Glomerular visceral epithelial cell (primary cell): ENCODE measurements around the gene CFAP97D2.
"Not testable (repeated sequence)": the region's sequence is repeated elsewhere in the genome, so short reads cannot be mapped to it uniquely, and the experiment has no call there.

Source experiments
- DNase-seq: peaks from one replicate; pipeline ENCODE4 v3.0.0-alpha.2; 2016; ENCODE audit errors: extremely low spot score

The CFAP97D2 gene

DNA sequence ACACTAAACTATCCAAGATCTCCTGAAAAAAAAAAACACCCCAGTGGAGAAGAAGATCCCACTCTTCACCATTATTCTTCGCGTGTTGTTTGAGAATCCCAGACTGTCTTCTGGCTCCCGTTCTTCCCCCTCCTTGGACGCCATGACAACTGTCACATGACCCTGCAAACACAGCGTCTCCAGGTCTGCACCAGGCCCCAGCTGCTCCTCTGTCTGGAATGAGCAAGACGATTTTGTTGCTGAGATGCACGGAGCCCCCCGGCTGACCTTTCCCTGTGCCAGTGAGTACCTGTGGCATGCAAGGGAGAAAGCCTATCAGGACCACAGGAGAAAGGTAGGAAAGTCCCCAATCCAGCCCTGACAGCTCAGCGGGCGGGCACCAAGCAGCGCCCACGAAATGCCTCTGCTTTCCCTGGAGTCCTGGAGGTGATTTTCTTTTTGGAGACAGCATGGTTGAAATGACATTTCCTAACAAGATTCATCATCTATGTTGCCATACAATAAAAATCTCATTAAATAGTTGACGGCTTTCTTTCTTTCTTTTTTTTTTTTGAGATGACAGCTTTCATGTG lies at the start of gene CFAP97D2:
Gene CFAP97D2, plus strand, starts transcription at position 171 of the 572 bp plus-strand sequence. Its CDS starts 74 bp downstream, at position 245.
- DNase-seq: no peak

GRCh38 chr13:114129649-114130062 lies 49.4 kb upstream of the CFAP97D2 start:
- peak; percentile 23 for DNase-seq

GRCh38 chr13:114130131-114130836 lies 48.8 kb upstream of the CFAP97D2 start:
- DNase-seq: no peak

- peak; percentile 81 for DNase-seq
These were observed 48.0 kb upstream of the CFAP97D2 start for GRCh38 chr13:114130837-114131582.

DNA sequence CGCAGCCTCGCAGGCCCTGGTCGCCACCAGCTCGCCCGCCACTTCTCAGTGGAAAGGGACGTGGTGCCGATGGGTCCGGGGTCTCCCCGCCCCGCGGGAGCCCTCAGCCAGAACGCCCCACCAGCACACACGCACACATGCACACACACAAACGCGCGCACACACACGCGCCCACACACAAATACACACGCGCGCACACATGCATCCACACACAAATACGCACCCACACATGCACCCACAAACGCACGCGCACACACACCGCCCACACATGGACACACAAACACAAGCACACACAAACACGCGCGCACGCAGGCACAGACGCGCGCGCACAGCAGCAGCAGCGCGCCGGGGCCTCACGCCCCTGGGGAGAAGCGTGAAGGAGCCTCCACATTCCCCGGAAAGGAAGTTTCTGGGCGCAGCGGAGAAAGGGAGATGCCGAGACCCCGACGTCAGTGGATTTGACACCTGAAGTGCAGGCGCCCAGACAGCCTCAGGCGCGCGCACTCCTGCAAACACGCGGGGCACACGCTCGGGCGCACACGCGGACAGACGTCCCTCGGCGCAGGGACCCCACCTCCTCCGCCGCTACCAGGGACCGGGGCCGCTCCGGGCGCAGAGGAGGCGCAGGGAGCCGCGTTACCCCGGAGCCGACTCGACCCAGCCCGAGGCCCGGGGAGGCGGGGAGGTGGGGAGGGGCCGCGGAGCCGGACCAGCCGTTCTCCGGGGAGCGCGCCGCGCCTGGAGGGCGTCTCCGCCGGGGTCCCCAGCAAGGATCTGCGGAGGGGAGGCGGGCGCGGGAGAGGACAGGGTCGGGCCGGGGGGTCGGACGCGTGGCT lies 47.3 kb upstream of the CFAP97D2 start:
- peak; percentile 17 for DNase-seq

- DNase-seq: peak; percentile 82
These were observed 46.5 kb upstream of the CFAP97D2 start, which contains the start of gene RASA3 for GRCh38 chr13:114132419-114133121. Gene RASA3, minus strand, starts transcription at chr13:114132623. Its CDS starts 134 bp downstream, at chr13:114132489.

DNA sequence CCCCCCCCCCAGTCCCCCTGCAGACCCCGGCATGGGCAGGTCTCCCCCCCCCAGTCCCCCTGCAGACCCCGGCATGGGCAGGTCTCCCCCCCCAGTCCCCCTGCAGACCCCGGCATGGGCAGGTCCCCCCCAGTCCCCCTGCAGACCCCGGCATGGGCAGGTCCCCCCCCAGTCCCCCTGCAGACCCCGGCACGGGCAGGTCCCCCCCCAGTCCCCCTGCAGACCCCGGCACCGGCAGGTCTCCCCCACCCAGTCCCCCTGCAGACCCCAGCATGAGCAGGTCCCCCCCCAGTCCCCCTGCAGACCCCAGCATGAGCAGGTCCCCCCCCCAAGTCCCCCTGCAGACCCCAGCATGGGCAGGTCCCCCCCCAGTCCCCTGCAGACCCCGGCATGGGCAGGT lies 45.9 kb upstream of the CFAP97D2 start:
- not testable (repeated sequence) for DNase-seq

GRCh38 chr13:114133552-114133951 lies 45.5 kb upstream of the CFAP97D2 start:
- not testable (repeated sequence) for DNase-seq

DNA sequence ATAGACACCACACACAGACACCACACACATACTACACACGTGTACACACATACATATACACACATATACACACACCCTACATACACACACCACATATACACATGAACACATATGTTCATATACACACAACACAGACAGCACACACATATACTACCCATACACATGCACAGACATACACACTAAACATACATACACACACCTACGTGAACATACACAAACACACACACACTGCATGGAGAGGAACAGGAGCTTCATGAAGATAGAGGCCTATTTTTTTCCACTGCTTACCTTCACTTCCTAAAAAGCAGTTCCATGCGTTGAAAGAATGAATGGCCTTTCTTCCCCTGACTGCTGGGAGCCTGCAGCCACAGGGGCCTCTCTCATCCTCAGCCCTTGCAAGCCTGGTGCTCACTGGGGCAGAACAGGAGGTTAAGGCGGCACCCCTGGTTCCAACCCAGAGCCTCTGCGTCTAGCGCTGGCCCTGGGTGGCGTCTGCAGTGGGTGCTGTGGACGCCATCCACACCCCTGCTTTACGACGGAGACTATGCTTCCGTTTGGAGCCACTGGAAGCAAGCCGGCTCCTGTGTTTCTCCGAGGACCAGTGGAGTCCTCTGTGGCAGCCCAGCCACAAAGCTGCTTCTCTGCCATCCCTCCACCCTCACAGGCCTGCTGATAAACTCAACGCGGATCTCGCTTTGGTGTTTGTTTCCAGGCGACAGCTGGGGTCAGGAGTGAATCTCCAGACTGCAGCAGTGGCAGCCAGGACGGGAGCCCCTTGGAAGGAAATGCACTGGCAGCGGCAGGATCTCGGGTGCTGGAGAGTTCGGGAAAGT lies 44.7 kb upstream of the CFAP97D2 start:
- peak; percentile 86 for DNase-seq

- DNase-seq: no peak
These were observed 44.0 kb upstream of the CFAP97D2 start for GRCh38 chr13:114134944-114135610.

DNA sequence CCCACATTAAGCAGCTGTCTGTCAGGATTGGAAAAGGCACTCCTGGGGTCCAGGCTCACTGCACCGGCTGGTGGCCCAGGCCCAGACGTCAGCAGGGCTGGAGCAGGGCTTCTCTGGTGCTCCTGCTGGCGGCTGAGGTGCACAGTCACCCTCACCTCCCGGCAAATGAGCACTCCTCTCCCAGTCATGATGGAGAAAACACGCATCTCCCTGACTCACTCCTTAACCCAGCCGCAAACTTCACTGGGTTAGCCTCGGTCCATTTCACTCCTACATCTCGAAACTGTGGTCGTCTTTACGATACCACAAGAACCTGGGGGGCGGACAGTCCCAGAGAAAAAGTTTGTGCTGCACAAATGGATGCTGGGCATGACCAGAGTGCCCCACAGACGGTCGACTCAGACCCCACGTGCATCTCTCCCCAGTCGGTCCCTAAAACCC lies 43.3 kb upstream of the CFAP97D2 start:
- peak; percentile 90 for DNase-seq

DNA sequence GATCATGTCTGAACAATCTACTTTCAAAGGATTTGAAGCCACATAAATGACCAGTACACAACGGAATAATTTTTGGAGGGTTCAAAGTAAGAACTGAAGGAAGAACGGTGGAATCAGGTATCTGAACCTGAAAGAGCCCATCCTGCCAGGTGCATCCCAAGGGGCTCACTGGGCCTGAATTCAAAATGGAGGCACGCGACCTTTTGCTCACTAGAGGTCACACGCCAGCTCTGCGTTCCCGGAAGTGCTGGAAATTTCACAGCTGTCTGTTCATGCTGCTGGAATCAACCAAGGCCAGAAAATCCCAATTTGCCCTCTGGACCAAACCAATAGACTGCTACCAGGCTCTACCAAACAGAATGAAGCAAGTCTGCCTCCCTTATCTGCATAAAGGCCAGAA lies 42.5 kb upstream of the CFAP97D2 start:
- DNase-seq: no peak

DNA sequence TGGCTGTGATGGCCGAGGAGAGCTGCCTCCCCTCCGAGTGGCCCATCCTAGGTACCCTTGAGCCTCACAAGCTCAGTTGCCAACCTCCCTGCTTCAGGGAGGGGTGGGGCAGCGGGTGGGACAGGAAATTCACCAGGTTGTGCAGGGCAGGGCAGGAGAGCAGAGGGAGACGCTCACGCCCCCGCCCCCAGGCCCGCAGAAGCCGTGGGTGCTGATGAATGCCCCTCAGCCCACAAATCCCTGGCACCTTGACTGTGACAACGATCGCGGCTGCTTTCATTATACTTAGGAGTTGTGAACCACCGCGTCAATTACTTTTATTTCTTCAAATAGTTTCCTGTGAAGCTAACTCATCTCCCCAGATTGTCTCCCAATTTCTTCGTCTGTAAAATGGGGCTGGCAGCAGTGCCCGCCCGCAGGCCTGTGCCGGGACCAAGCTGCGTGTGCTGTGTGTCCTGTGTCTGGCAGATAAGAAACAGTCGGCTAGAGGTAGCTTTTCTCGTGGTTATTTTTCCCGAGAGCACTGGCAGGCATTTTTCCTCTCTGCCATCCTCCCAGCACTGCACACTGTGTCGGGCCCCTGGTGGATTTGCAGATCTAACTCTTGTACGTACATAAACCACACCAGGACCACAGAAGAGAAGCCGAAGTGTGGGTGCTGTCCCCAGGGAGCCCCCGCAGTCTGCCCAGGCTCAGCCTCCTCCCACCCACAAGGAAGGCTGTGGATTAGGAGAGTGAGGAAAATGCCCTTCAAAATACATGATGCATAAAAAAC lies 38.7 kb upstream of the CFAP97D2 start:
- DNase-seq: no peak

GRCh38 chr13:114140906-114141250 lies 38.2 kb upstream of the CFAP97D2 start:
- DNase-seq: no peak

DNA sequence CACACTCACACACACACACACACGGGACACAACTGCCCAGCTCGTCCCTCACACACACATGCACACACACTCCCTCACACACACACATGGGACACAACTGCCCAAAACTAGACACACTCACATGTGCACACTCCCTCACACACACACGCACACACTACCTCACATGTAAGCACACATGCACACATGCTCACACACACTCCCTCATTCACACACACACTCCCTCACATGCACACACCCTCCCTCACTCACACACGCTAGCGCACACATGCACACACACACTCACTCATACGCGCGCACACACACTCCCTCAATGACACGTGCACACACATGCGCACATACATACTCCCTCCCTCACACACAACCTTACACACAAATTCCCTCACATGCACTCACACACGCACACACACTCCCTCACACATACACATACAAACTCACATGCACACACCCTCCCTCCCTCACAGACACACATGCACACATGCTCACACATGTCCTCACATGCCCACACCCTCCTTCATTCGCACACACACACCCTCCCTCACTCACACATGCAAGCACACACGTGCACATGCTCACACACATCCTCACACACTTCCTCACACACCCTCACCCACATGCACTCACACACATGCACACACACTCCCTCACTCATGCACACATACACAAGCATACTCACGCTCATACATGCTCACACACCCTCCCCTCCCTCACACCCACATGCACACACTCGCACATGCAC lies 37.6 kb upstream of the CFAP97D2 start:
- DNase-seq: no peak

DNA sequence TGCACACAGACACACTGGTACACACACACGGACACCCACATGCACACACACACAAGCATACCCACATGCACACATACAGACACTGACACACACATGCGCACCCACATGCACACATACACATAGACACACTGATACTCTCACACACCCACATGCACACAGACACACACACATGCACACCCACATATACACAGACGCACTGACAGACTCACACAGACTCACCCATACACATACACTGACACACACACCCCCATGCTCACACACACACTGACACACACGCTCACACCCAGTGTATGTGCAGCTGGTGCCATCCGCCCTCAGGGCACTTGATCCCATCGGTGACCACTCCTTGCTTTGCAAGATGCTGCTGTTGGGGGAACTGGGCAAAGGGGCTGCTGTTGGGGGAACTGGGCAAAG lies 36.9 kb upstream of the CFAP97D2 start:
- DNase-seq: no peak

- DNase-seq: no peak
These were observed 36.2 kb upstream of the CFAP97D2 start for GRCh38 chr13:114142640-114143490.
